ENCODE data around the gene AKAP9. TPM values are rescaled to one million over a fixed set of nuclear protein-coding genes. Genes with fewer than 3 reads are reported as not detected.

The AKAP9 gene
- total RNA-seq, 1 experiment from 2014 or later: 62.6 TPM

DNA sequence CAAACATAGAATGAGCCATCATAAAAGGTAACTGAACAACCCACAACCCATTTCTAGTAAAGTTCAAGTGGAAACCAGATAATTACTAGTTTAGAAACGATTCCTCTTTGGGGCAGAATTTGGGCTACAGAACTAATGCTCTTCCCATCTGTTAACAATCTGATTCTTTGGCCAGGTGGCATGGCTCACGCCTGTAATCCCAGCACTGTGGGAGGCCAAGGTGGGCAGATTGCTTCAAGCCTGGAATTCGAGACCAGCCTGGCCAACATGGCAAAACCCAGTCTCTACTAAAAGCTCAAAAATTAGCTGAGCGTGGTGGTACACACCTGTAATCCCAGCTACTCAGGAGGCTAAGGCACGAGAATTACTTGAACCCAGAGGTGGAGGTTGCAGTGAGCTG is 175.2 kb downstream of the AKAP9 start:
- no peaks in the 10 kb centered on the region for H3K4me1 ChIP-seq (ENCODE audit: insufficient read depth, low read length, poor library complexity, severe bottlenecking)
- intact Hi-C loops (cut with micrococcal nuclease; ENCODE audit: unreplicated experiment): no loop called here
- CTCF ChIA-PET: no interaction called here
- peaks cover 84% of the 10 kb centered on the region for H3K36me3 ChIP-seq (ENCODE audit: insufficient read depth, low read length, poor library complexity, severe bottlenecking)
- H3K9me3 ChIP-seq (ENCODE audit: low read depth, low read length, poor library complexity, severe bottlenecking): no peaks in the 10 kb centered on the region
- no peak for TF ChIP-seq EZH2 (IDR thresholded peaks at IDR 0.05; ENCODE audit: borderline replicate concordance, low read depth, low read length, poor library complexity, severe bottlenecking)
- TF ChIP-seq, protein P1, sequence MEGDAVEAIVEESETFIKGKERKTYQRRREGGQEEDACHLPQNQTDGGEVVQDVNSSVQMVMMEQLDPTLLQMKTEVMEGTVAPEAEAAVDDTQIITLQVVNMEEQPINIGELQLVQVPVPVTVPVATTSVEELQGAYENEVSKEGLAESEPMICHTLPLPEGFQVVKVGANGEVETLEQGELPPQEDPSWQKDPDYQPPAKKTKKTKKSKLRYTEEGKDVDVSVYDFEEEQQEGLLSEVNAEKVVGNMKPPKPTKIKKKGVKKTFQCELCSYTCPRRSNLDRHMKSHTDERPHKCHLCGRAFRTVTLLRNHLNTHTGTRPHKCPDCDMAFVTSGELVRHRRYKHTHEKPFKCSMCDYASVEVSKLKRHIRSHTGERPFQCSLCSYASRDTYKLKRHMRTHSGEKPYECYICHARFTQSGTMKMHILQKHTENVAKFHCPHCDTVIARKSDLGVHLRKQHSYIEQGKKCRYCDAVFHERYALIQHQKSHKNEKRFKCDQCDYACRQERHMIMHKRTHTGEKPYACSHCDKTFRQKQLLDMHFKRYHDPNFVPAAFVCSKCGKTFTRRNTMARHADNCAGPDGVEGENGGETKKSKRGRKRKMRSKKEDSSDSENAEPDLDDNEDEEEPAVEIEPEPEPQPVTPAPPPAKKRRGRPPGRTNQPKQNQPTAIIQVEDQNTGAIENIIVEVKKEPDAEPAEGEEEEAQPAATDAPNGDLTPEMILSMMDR (conservative IDR thresholded peaks at IDR 0.05; ENCODE audit: low read depth, low read length): no peak
- no peak overlapping the region for H3K4me3 ChIP-seq (ENCODE audit: low read depth, low read length, poor library complexity, severe bottlenecking)
- H3K27me3 ChIP-seq (replicated peaks; ENCODE audit: insufficient read depth, low read depth, low read length, poor library complexity): no peaks in the 10 kb centered on the region
- BruUV-seq (replicated peaks): no TSS peak
- POLR2A ChIA-PET (ENCODE audit: low non-redundant PET): no interaction called here
- DNase-seq (ENCODE audit: low spot score): no peak
- H3K27ac ChIP-seq (ENCODE audit: low read depth, low read length, poor library complexity, severe bottlenecking): no peak overlapping the region

DNA sequence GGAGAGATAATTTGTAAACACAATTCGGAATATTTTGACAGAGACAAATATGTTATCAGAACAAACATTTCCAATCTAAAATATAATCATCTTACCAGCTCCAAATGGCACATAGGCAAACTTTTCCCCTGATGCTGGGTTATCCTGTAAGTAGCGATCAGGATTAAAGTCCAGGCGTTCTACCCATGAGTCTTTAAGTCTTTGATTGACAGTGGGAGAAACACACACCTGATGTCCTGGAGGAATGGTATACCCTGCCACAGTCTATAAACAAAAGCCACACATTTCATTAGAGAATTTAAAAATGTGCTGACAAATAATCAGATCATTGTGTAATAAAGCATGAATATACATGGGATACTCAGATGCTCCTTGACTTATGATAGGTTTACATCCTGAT is 176.3 kb downstream of the AKAP9 start:
- Histone ChIP-seq H3K4me1 (ENCODE audit: insufficient read depth, low read length, poor library complexity, severe bottlenecking) (no peaks in the 10 kb centered on the region), H3K36me3 (ENCODE audit: insufficient read depth, low read length, poor library complexity, severe bottlenecking) (peaks cover 84% of the 10 kb centered on the region), H3K4me3 (ENCODE audit: low read depth, low read length, poor library complexity, severe bottlenecking) (no peak overlapping the region), H3K9me3 (ENCODE audit: low read depth, low read length, poor library complexity, severe bottlenecking) (no peaks in the 10 kb centered on the region), H3K27me3 (replicated peaks; ENCODE audit: insufficient read depth, low read depth, low read length, poor library complexity) (no peaks in the 10 kb centered on the region), H3K27ac (ENCODE audit: low read depth, low read length, poor library complexity, severe bottlenecking) (no peak overlapping the region)
- CTCF ChIA-PET: no interaction called here
- TF ChIP-seq, protein P1 (conservative IDR thresholded peaks at IDR 0.05; ENCODE audit: low read depth, low read length): no peak
- no peak for TF ChIP-seq EZH2 (IDR thresholded peaks at IDR 0.05; ENCODE audit: borderline replicate concordance, low read depth, low read length, poor library complexity, severe bottlenecking)
- DNase-seq (ENCODE audit: low spot score): no peak
- POLR2A ChIA-PET (ENCODE audit: low non-redundant PET): no interaction called here
- intact Hi-C loops (cut with micrococcal nuclease; ENCODE audit: unreplicated experiment): no loop called here
- no TSS peak for BruUV-seq (replicated peaks)

DNA sequence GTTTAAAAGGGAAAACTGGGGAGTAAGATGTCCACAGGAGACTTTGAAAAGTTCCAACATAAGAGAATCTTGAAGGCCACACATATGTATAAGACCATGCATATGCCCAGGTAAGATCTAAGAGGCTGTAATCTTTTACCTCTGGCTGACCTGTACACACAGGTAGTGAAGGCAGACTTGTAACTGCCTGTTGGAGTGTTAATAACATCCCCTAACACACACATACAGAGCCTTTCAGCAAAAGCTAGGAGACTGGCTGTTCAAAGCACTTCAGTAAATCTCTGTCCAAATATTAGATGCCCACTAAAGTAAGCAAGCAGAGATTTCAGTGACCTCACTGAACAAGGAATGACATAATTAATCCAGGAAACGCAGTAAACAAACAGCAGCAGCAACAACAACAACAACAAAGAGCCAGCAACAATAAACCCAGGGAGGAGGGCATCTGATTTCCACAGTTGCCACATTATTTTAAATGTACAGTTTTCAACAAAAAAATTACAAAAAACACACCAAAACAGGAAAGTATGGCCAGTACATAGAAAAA is 178.6 kb downstream of the AKAP9 start:
- ChIA-PET CTCF (no interaction called here), POLR2A (ENCODE audit: low non-redundant PET) (no interaction called here)
- Histone ChIP-seq H3K4me1 (ENCODE audit: insufficient read depth, low read length, poor library complexity, severe bottlenecking) (no peaks in the 10 kb centered on the region), H3K27ac (ENCODE audit: low read depth, low read length, poor library complexity, severe bottlenecking) (no peak overlapping the region), H3K4me3 (ENCODE audit: low read depth, low read length, poor library complexity, severe bottlenecking) (no peak overlapping the region), H3K9me3 (ENCODE audit: low read depth, low read length, poor library complexity, severe bottlenecking) (no peaks in the 10 kb centered on the region), H3K27me3 (replicated peaks; ENCODE audit: insufficient read depth, low read depth, low read length, poor library complexity) (no peaks in the 10 kb centered on the region), H3K36me3 (ENCODE audit: insufficient read depth, low read length, poor library complexity, severe bottlenecking) (peaks cover 89% of the 10 kb centered on the region)
- no peak for DNase-seq (ENCODE audit: low spot score)
- intact Hi-C loops (cut with micrococcal nuclease; ENCODE audit: unreplicated experiment): no loop called here
- TF ChIP-seq EZH2 (IDR thresholded peaks at IDR 0.05; ENCODE audit: borderline replicate concordance, low read depth, low read length, poor library complexity, severe bottlenecking): no peak
- TF ChIP-seq, protein P1 (conservative IDR thresholded peaks at IDR 0.05; ENCODE audit: low read depth, low read length): no peak
- no TSS peak for BruUV-seq (replicated peaks)

Measured in A673 (cell line).